Stimulated activated CD8-positive, alpha-beta memory T cell treated with anti-CD3 and anti-CD28 coated beads, Interleukin-7, amount 100 ng/mL, for 1 hour (primary cell): ENCODE measurements around the gene HEXB.

Experiments used
- DNase-seq, 2 donors: peaks; one replicate each; pipeline ENCODE4 v3.0.0-alpha.2; 2020; ENCODE audit warnings: low read depth in 2 of 2

Gene HEXB

GRCh38 chr5:74684900-74685851 is at the start of gene HEXB:
Gene HEXB (plus strand): TSS chr5:74685233. CDS start chr5:74685261, 28 bp downstream.
- peak; percentile 65 to 66 for DNase-seq

GRCh38 chr5:74636149-74636548 is 48.9 kb upstream of the HEXB start:
- no peak for DNase-seq

GRCh38 chr5:74636552-74636951 is 48.5 kb upstream of the HEXB start:
- DNase-seq: no peak

- DNase-seq: no peak
Measured at GRCh38 chr5:74638544-74638969, 46.5 kb upstream of the HEXB start.

- DNase-seq: no peak
Measured at GRCh38 chr5:74638970-74639806, 45.8 kb upstream of the HEXB start.

GRCh38 chr5:74639807-74640449 is 45.1 kb upstream of the HEXB start:
- no peak for DNase-seq

GRCh38 chr5:74640450-74640953 is 44.5 kb upstream of the HEXB start, which contains the start of gene ENC1:
Gene ENC1 (minus strand): TSS chr5:74640728. CDS start chr5:74636485, 4,243 bp downstream.
- peak; percentile 32 to 45 for DNase-seq

GRCh38 chr5:74640954-74641734 is 43.9 kb upstream of the HEXB start:
- DNase-seq: no peak

- DNase-seq: no peak
Measured at GRCh38 chr5:74641735-74642542, 43.1 kb upstream of the HEXB start.

- DNase-seq: no peak
Measured at GRCh38 chr5:74642543-74642863, 42.5 kb upstream of the HEXB start.

- no peak for DNase-seq
Measured at GRCh38 chr5:74643111-74643562, 41.9 kb upstream of the HEXB start.

GRCh38 chr5:74647096-74647495 is 37.9 kb upstream of the HEXB start:
- DNase-seq: no peak

- DNase-seq: no peak
Measured at GRCh38 chr5:74648835-74649293, 36.2 kb upstream of the HEXB start.

- no peak for DNase-seq
Measured at GRCh38 chr5:74649421-74649973, 35.5 kb upstream of the HEXB start.

- DNase-seq: no peak
Measured at GRCh38 chr5:74651710-74652109, 33.3 kb upstream of the HEXB start.

- no peak for DNase-seq
Measured at GRCh38 chr5:74652576-74652975, 32.5 kb upstream of the HEXB start.

GRCh38 chr5:74653991-74654390 is 31.0 kb upstream of the HEXB start:
- DNase-seq: no peak

- DNase-seq: no peak
Measured at GRCh38 chr5:74655206-74655605, 29.8 kb upstream of the HEXB start.

- DNase-seq: no peak
Measured at GRCh38 chr5:74655716-74656115, 29.3 kb upstream of the HEXB start.

- no peak for DNase-seq
Measured at GRCh38 chr5:74657165-74657564, 27.9 kb upstream of the HEXB start.
